ENCODE data around the gene NEK6. TPM values are rescaled to one million over a fixed set of nuclear protein-coding genes. Genes with fewer than 3 reads are reported as not detected.

NEK6 gene
- polyA plus RNA-seq, 1 experiment, result 73.6 TPM

DNA sequence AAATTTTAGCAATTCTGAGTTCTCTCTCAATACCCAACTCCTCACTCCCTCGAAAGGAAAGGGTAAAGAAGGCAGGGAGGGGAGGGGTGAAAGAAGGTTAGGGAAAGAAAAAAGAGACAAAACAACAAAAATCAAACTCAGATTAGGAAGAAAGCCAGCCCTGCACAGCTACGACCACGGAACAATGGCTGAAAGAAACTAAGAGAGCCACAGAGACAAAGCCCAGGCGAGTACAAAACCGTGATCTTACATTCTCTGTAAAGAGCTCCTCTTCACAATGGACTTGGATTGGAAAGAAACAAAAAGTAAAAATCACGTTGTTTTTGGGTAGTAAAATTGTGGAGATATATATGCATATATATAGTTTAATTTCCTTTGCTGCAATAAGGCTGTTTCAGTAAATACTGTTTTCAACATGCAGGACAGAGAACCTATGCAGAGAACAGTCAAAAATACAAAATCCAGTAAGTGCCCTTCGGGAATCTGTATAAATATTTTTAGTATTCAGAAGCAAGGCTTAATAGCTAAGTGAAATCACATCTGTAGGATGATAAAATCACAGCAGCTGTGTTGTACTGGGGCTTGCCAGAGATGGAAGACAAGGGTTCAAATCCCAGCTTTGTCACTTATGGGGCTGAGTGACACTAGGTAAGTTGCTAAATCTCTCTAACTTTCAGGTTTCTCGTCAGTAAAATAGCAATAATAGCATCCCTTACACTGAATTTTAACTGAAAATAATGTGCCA, 140.6 kb downstream of the NEK6 start:
- no peak for DNase-seq (ENCODE audit: low read depth)
- H3K4me3 ChIP-seq (ENCODE audit: low read depth, low read length), result no peak overlapping the region
- POLR2A ChIA-PET, result no interaction called here
- CTCF ChIA-PET, result interaction anchor here (0.6 to 4.6 kb wide), 6 partner anchors 11 to 658 kb away, joined by 3 to 26 read pairs (median 4); partner anchors contain the start of gene PSMB7
- TF ChIP-seq, protein P1, sequence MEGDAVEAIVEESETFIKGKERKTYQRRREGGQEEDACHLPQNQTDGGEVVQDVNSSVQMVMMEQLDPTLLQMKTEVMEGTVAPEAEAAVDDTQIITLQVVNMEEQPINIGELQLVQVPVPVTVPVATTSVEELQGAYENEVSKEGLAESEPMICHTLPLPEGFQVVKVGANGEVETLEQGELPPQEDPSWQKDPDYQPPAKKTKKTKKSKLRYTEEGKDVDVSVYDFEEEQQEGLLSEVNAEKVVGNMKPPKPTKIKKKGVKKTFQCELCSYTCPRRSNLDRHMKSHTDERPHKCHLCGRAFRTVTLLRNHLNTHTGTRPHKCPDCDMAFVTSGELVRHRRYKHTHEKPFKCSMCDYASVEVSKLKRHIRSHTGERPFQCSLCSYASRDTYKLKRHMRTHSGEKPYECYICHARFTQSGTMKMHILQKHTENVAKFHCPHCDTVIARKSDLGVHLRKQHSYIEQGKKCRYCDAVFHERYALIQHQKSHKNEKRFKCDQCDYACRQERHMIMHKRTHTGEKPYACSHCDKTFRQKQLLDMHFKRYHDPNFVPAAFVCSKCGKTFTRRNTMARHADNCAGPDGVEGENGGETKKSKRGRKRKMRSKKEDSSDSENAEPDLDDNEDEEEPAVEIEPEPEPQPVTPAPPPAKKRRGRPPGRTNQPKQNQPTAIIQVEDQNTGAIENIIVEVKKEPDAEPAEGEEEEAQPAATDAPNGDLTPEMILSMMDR (IDR thresholded peaks at IDR 0.05; ENCODE audit: insufficient read depth, low read depth, low read length), result no peak
- H3K36me3 ChIP-seq (ENCODE audit: control insufficient read depth, insufficient read depth, low read length), result peaks cover 1% of the 10 kb centered on the region; the same call in 1 of the 2 replicates
- H3K27me3 ChIP-seq (ENCODE audit: control insufficient read depth, insufficient read depth, low read length), result no peaks in the 10 kb centered on the region

DNA sequence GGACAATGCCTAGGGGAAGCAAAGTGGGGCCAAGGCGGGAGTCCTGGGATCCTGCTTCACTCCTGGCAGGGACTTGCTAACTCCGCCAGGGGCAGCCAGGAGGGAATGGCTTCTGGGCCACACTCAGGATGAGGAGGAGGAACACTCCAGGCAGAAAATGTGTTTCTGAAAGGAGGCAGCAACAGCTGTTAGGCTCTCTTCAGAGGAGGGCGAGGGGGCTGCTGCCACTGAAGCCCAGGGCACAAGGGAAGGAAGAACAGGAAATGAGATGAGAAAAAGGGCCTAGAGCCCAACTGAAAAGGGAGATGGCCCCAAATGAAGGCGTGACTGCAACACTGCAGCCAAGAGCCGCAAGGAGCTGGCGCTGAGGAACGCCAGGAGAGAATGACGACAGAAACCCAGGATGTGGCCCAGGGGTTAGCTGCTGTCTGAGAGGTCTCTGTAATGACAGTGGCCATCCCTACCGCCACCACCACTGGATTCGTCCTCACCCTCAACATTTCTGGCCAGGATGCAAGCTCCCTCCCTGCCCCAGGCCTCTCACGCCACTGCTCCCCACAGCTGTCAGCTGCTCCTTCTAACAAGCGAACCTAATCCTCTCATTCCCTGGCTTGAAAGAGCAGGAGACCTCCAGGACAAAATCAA, 141.7 kb downstream of the NEK6 start:
- TF ChIP-seq, protein P1 (IDR thresholded peaks at IDR 0.05; ENCODE audit: insufficient read depth, low read depth, low read length), result peak; percentile 53
- ChIA-PET POLR2A (interaction anchor here (0.6 kb wide), 1 partner anchor 367 kb away, joined by 7 read pairs; no protein-coding TSS in a partner anchor), CTCF (interaction anchor here (1.1 to 4.6 kb wide), 6 partner anchors 11 to 273 kb away, joined by 3 to 26 read pairs (median 4); partner anchors contain the start of gene PSMB7)
- Histone ChIP-seq H3K36me3 (ENCODE audit: control insufficient read depth, insufficient read depth, low read length) (peaks cover 4% of the 10 kb centered on the region; the same call in 1 of the 2 replicates), H3K27me3 (ENCODE audit: control insufficient read depth, insufficient read depth, low read length) (no peaks in the 10 kb centered on the region), H3K4me3 (ENCODE audit: low read depth, low read length) (no peak overlapping the region)
- peak; percentile 50 for DNase-seq (ENCODE audit: low read depth)

DNA sequence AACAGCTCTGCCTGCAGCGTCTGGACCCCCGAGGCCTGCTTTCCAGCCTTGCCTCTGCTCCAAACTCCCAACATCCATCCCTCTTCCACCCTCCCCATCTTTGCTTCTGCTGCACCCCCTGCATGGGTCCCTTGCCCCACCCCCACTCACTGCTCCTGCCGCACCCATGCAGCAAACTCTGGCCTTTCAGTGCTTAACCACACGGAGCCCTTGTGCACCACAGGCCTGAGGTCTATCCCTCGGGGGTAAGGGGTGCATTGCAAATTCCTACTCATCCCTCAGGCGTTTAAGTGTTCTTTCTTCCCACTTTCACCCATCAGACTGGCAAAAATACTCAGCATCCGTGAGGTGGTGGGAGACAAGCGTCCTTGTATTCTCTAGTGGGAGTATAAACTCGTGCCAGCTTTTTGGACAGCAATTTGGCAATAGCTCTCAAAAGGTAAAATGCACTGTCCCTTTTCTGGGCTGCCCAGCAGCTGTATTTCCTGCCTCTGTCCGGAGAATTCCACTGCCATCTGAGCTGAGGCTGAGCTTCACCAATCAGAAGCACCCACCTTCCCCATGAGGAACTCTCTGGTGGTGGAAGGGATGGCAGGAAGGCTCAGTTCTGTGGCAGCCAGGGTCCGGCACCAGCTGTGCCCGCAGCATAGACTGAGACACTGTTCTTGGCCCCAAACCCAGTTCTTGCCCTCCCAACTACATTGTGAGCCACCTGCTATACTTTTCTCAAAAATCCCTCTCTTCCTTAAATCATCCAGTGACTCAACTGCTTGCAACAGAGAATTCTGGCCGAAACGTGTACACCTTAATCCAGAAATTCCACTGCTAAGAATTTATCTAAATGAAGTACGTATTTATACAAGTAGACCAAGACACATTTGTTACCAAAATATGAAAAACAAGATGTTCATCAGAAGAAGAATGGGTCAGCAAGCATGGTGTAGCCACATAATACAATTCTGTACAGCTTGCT, 142.5 kb downstream of the NEK6 start:
- no peaks in the 10 kb centered on the region for H3K27me3 ChIP-seq (ENCODE audit: control insufficient read depth, insufficient read depth, low read length)
- CTCF ChIA-PET, result interaction anchor here (1.1 to 4.6 kb wide), 6 partner anchors 10 to 274 kb away, joined by 4 to 26 read pairs (median 6); partner anchors contain the start of gene PSMB7
- POLR2A ChIA-PET, result interaction anchor here (0.5 kb wide), 1 partner anchor 595 kb away, joined by 8 read pairs; no protein-coding TSS in a partner anchor
- TF ChIP-seq, protein P1 (IDR thresholded peaks at IDR 0.05; ENCODE audit: insufficient read depth, low read depth, low read length), result no peak
- H3K36me3 ChIP-seq (ENCODE audit: control insufficient read depth, insufficient read depth, low read length), result peaks cover 4% of the 10 kb centered on the region; the same call in 1 of the 2 replicates
- DNase-seq (ENCODE audit: low read depth), result no peak
- no peak overlapping the region for H3K4me3 ChIP-seq (ENCODE audit: low read depth, low read length)

Other genes starting within 250 kb of the NEK6 start
- 0.11 and 0.13 TPM in 2 replicates for gene LHX2, start 246.2 kb upstream of the NEK6 start, polyA plus RNA-seq (2011; rRNA removed)
- 325 and 357 TPM in 2 replicates for gene PSMB7, start 157.5 kb downstream of the NEK6 start, polyA plus RNA-seq (2011; rRNA removed)
- not detected in 2 replicates for gene ADGRD2, start 192.5 kb downstream of the NEK6 start, polyA plus RNA-seq (2011; rRNA removed)
- gene NR5A1, start 249.4 kb downstream of the NEK6 start, polyA plus RNA-seq (2011; rRNA removed), result not detected in 2 replicates